Activated T-helper 1 cell treated with anti-CD3 and anti-CD28 coated beads, Interleukin-2, amount 50 U/mL, for 16 hours (primary cell): ENCODE measurements around the gene PLA2G4A.

Experiments used
- DNase-seq, 2 donors: peaks; one replicate each; pipeline ENCODE4 v3.0.0-alpha.2; 2020; ENCODE audit warnings: low read depth in 1 of 2, low spot score in 1 of 2

PLA2G4A gene

GRCh38 chr1:186975220-186975619 lies 146.5 kb downstream of the PLA2G4A start:
- DNase-seq, result no peak

GRCh38 chr1:186976700-186977099 lies 148.0 kb downstream of the PLA2G4A start:
- no peak for DNase-seq

- DNase-seq, result no peak
Measured at GRCh38 chr1:186977266-186977957, 148.7 kb downstream of the PLA2G4A start.

GRCh38 chr1:186978596-186979556 lies 150.1 kb downstream of the PLA2G4A start:
- no peak for DNase-seq

GRCh38 chr1:186980400-186980799 lies 151.7 kb downstream of the PLA2G4A start:
- DNase-seq, result no peak

GRCh38 chr1:186982116-186982515 lies 153.4 kb downstream of the PLA2G4A start:
- no peak for DNase-seq

- no peak for DNase-seq
Measured at GRCh38 chr1:186983327-186983726, 154.6 kb downstream of the PLA2G4A start.

- DNase-seq, result no peak
Measured at GRCh38 chr1:186984959-186985358, 156.2 kb downstream of the PLA2G4A start.

- no peak for DNase-seq
Measured at GRCh38 chr1:186985889-186986491, 157.2 kb downstream of the PLA2G4A start.

- no peak for DNase-seq
Measured at GRCh38 chr1:186987065-186987464, 158.3 kb downstream of the PLA2G4A start.

- DNase-seq, result no peak
Measured at GRCh38 chr1:186987769-186988168, 159.0 kb downstream of the PLA2G4A start.

GRCh38 chr1:186993996-186994395 lies 165.2 kb downstream of the PLA2G4A start:
- DNase-seq, result no peak

- DNase-seq, result no peak
Measured at GRCh38 chr1:186994897-186995296, 166.1 kb downstream of the PLA2G4A start.

- no peak for DNase-seq
Measured at GRCh38 chr1:186996816-186997215, 168.1 kb downstream of the PLA2G4A start.

GRCh38 chr1:186997877-186998276 lies 169.1 kb downstream of the PLA2G4A start:
- DNase-seq, result no peak

GRCh38 chr1:186999506-186999905 lies 170.8 kb downstream of the PLA2G4A start:
- no peak for DNase-seq

- no peak for DNase-seq
Measured at GRCh38 chr1:187001198-187001889, 172.6 kb downstream of the PLA2G4A start.

- DNase-seq, result no peak
Measured at GRCh38 chr1:187003353-187003752, 174.6 kb downstream of the PLA2G4A start.

- DNase-seq, result no peak
Measured at GRCh38 chr1:187006896-187007295, 178.1 kb downstream of the PLA2G4A start.

- no peak for DNase-seq
Measured at GRCh38 chr1:187009320-187009719, 180.6 kb downstream of the PLA2G4A start.
